ENCODE results near the gene AQP2. TPM values are rescaled to one million over a fixed set of nuclear protein-coding genes. Genes with fewer than 3 reads are reported as not detected.

The AQP2 gene
- total RNA-seq, 2 donors from 2014 or later: not detected

- TF ChIP-seq, protein P1, sequence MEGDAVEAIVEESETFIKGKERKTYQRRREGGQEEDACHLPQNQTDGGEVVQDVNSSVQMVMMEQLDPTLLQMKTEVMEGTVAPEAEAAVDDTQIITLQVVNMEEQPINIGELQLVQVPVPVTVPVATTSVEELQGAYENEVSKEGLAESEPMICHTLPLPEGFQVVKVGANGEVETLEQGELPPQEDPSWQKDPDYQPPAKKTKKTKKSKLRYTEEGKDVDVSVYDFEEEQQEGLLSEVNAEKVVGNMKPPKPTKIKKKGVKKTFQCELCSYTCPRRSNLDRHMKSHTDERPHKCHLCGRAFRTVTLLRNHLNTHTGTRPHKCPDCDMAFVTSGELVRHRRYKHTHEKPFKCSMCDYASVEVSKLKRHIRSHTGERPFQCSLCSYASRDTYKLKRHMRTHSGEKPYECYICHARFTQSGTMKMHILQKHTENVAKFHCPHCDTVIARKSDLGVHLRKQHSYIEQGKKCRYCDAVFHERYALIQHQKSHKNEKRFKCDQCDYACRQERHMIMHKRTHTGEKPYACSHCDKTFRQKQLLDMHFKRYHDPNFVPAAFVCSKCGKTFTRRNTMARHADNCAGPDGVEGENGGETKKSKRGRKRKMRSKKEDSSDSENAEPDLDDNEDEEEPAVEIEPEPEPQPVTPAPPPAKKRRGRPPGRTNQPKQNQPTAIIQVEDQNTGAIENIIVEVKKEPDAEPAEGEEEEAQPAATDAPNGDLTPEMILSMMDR (IDR thresholded peaks at IDR 0.05): no peak
- no peak for DNase-seq
- Histone ChIP-seq H3K9ac (ENCODE audit: low read depth in 2 of 2, low read length in 2 of 2) (no peak overlapping the region), H3K4me3 (no peak overlapping the region), H3K9me3 (no peaks in the 10 kb centered on the region), H3K27ac (no peak overlapping the region), H3K4me1 (no peaks in the 10 kb centered on the region), H3K36me3 (no peaks in the 10 kb centered on the region), H3K27me3 (no peaks in the 10 kb centered on the region)
- intact Hi-C loops (cut with DNase I): no loop called here
Observed at GRCh38 chr12:50003595-50003994, 53.1 kb downstream of the AQP2 start.

DNA sequence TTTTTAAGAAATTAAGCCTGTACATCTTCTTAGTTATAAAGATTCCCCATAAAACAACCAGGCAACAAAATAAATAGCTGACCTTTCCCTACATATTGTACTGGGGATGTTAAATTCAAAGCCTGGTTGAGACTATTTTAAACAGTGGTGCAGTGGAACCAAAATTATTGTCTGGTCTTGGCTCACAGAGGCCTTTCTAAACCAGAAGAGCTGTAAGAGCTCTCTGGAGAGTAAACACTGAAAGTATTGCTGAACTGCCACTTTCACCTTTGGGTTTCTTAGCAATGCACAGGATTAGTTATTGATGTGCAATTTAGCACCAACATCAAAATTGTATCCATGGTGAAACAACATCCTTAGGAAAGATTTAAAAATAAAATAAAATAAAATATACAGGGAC lies 54.2 kb downstream of the AQP2 start:
- intact Hi-C loops (cut with DNase I): no loop called here
- no peak overlapping the region for H3K4me3 ChIP-seq
- no peaks in the 10 kb centered on the region for H3K36me3 ChIP-seq

GRCh38 chr12:50005175-50005574 lies 54.6 kb downstream of the AQP2 start:
- H3K27me3 ChIP-seq: no peaks in the 10 kb centered on the region
- no peak for DNase-seq
- no peaks in the 10 kb centered on the region for H3K36me3 ChIP-seq
- intact Hi-C loops (cut with DNase I): no loop called here
- no peaks in the 10 kb centered on the region for H3K4me1 ChIP-seq
- H3K9me3 ChIP-seq: no peaks in the 10 kb centered on the region
- H3K4me3 ChIP-seq: no peak overlapping the region
- TF ChIP-seq, protein P1 (IDR thresholded peaks at IDR 0.05): no peak
- no peak overlapping the region for H3K27ac ChIP-seq
- no peak overlapping the region for H3K9ac ChIP-seq (ENCODE audit: low read depth in 2 of 2, low read length in 2 of 2)

More for the DNA sequence above, 54.2 kb downstream of the AQP2 start:
- H3K4me1 ChIP-seq: no peaks in the 10 kb centered on the region
- no peak for DNase-seq
- no peaks in the 10 kb centered on the region for H3K27me3 ChIP-seq
- H3K27ac ChIP-seq: no peak overlapping the region
- H3K9ac ChIP-seq (ENCODE audit: low read depth in 2 of 2, low read length in 2 of 2): no peak overlapping the region
- TF ChIP-seq, protein P1 (IDR thresholded peaks at IDR 0.05): no peak
- H3K9me3 ChIP-seq: no peaks in the 10 kb centered on the region

- H3K9ac ChIP-seq (ENCODE audit: low read depth in 2 of 2, low read length in 2 of 2): no peak overlapping the region
- H3K27me3 ChIP-seq: no peaks in the 10 kb centered on the region
- DNase-seq: no peak
- H3K4me3 ChIP-seq: no peak overlapping the region
- intact Hi-C loops (cut with DNase I): no loop called here
- TF ChIP-seq, protein P1 (IDR thresholded peaks at IDR 0.05): no peak
- H3K4me1 ChIP-seq: no peaks in the 10 kb centered on the region
- H3K27ac ChIP-seq: no peak overlapping the region
- H3K9me3 ChIP-seq: no peaks in the 10 kb centered on the region
- no peaks in the 10 kb centered on the region for H3K36me3 ChIP-seq
Observed at GRCh38 chr12:50006280-50006679, 55.7 kb downstream of the AQP2 start.

GRCh38 chr12:50006754-50007442 lies 56.4 kb downstream of the AQP2 start:
- intact Hi-C loops (cut with DNase I): no loop called here
- no peaks in the 10 kb centered on the region for H3K4me1 ChIP-seq
- DNase-seq: no peak
- H3K27me3 ChIP-seq: no peaks in the 10 kb centered on the region
- no peak overlapping the region for H3K4me3 ChIP-seq
- H3K36me3 ChIP-seq: no peaks in the 10 kb centered on the region
- no peaks in the 10 kb centered on the region for H3K9me3 ChIP-seq
- H3K27ac ChIP-seq: no peak overlapping the region
- H3K9ac ChIP-seq (ENCODE audit: low read depth in 2 of 2, low read length in 2 of 2): no peak overlapping the region
- TF ChIP-seq, protein P1 (IDR thresholded peaks at IDR 0.05): no peak

Other genes with a start within 250 kb of the AQP2 start
- 1 to 10 TPM; 3.0 to 5.0 TPM for gene FMNL3, start 243.3 kb upstream of the AQP2 start, total RNA-seq
- gene TMBIM6, start 209.2 kb upstream of the AQP2 start, total RNA-seq: 1,000 to 10,000 TPM in 1 of 2 donors, 100 to 1,000 TPM in 1; 868 to 1,024 TPM
- gene NCKAP5L, start 122.3 kb upstream of the AQP2 start, total RNA-seq: 1 to 10 TPM; 2.4 to 4.1 TPM
- 1 to 10 TPM; 3.3 to 3.7 TPM for gene BCDIN3D, start 107.6 kb upstream of the AQP2 start, total RNA-seq
- 1 to 10 TPM; 2.8 to 3.6 TPM for gene FAIM2, start 46.8 kb upstream of the AQP2 start, total RNA-seq
- gene AQP5, start 11.1 kb downstream of the AQP2 start, total RNA-seq: not detected
- gene AQP6, start 22.2 kb downstream of the AQP2 start, total RNA-seq: not detected
- gene RACGAP1, start 74.8 kb downstream of the AQP2 start, total RNA-seq: 10 to 100 TPM; 36.2 to 83.8 TPM
- 1 to 10 TPM; 1.0 to 1.1 TPM for gene ASIC1, start 106.9 kb downstream of the AQP2 start, total RNA-seq
- gene SMARCD1, start 134.6 kb downstream of the AQP2 start, total RNA-seq: 10 to 100 TPM; 30.6 to 43.9 TPM
- gene GPD1, start 153.3 kb downstream of the AQP2 start, total RNA-seq: 1 to 10 TPM; 2.1 to 3.4 TPM
- gene COX14, start 161.5 kb downstream of the AQP2 start, total RNA-seq: 10 to 100 TPM; 74.4 to 86.8 TPM
- 10 to 100 TPM; 17.6 to 19.4 TPM for gene CERS5, start 216.6 kb downstream of the AQP2 start, total RNA-seq